Trophoblast cell (in vitro differentiated cells and primary cell): ENCODE results near the gene HDAC11.

Experiments
- DNase-seq, 2 donors: peaks; one replicate each; pipeline ENCODE4 v3.0.0-alpha.2; 2016
- H2AFZ ChIP-seq: 2 replicates; pipeline ENCODE4 v1.6.1; 2013; ENCODE audit warnings: low read length, moderate library complexity, mild to moderate bottlenecking; ENCODE audit not compliant: insufficient read depth, poor library complexity
- H2AK5ac ChIP-seq: 2 replicates; pipeline ENCODE4 v1.6.1; 2013; ENCODE audit warnings: mild to moderate bottlenecking, low read length
- H2BK120ac ChIP-seq: 2 replicates; pipeline ENCODE4 v1.6.1; 2013; ENCODE audit warnings: low read length, mild to moderate bottlenecking, moderate library complexity; ENCODE audit not compliant: insufficient read depth, poor library complexity
- H2BK12ac ChIP-seq: 2 replicates; pipeline ENCODE4 v1.6.1; 2013; ENCODE audit warnings: mild to moderate bottlenecking, low read length, moderate library complexity
- H2BK5ac ChIP-seq: 2 replicates; pipeline ENCODE4 v1.6.1; 2013; ENCODE audit warnings: low read length, low read depth, moderate library complexity, mild to moderate bottlenecking; ENCODE audit not compliant: poor library complexity
- H3K14ac ChIP-seq: 2 replicates; pipeline ENCODE4 v1.6.1; 2013; ENCODE audit warnings: mild to moderate bottlenecking, low read length
- H3K18ac ChIP-seq: 2 replicates; pipeline ENCODE4 v1.6.1; 2013; ENCODE audit warnings: mild to moderate bottlenecking, low read length
- H3K23ac ChIP-seq: 2 replicates; pipeline ENCODE4 v1.6.1; 2013; ENCODE audit warnings: low read length
- H3K27ac ChIP-seq: 2 replicates; pipeline ENCODE4 v1.5.1; 2013; ENCODE audit warnings: low read depth, mild to moderate bottlenecking, inconsistent platforms, low read length, moderate library complexity
- H3K27me3 ChIP-seq: 2 replicates; pipeline ENCODE4 v1.6.1; 2013; ENCODE audit warnings: inconsistent platforms, mild to moderate bottlenecking, low read length, moderate library complexity; ENCODE audit not compliant: insufficient read depth
- H3K36me3 ChIP-seq, 2 experiments: 1 replicate in 1 of 2; 2 replicates in 1 of 2; pipeline ENCODE4 v1.6.1; 2013; ENCODE audit warnings: low read length in 2 of 2, mild to moderate bottlenecking in 2 of 2, moderate library complexity in 1 of 2; ENCODE audit not compliant: insufficient read depth in 2 of 2, control insufficient read depth in 1 of 2
- H3K4ac ChIP-seq: 2 replicates; pipeline ENCODE4 v1.6.1; 2013; ENCODE audit warnings: low read depth, mild to moderate bottlenecking, low read length, moderate library complexity
- H3K4me1 ChIP-seq, 2 experiments: 1 replicate in 1 of 2; 2 replicates in 1 of 2; pipeline ENCODE4 v1.6.1; 2013; ENCODE audit warnings: low read length in 2 of 2, mild to moderate bottlenecking in 2 of 2, moderate library complexity in 1 of 2; ENCODE audit not compliant: insufficient read depth in 2 of 2, control insufficient read depth in 1 of 2
- H3K4me2 ChIP-seq: 2 replicates; pipeline ENCODE4 v1.6.1; 2013; ENCODE audit warnings: inconsistent platforms, mild to moderate bottlenecking, low read length, moderate library complexity
- H3K4me3 ChIP-seq: 2 replicates; pipeline ENCODE4 v1.5.1; 2013; ENCODE audit warnings: mild to moderate bottlenecking, low read depth, low read length, inconsistent platforms
- H3K79me1 ChIP-seq: one replicate; pipeline ENCODE4 v1.6.1; 2013; ENCODE audit warnings: low read length
- H3K79me2 ChIP-seq: 2 replicates; pipeline ENCODE4 v1.6.1; 2013; ENCODE audit warnings: low read length, mild to moderate bottlenecking; ENCODE audit not compliant: control insufficient read depth, insufficient read depth, poor library complexity
- H3K9ac ChIP-seq: 2 replicates; pipeline ENCODE4 v1.6.1; 2013; ENCODE audit warnings: mild to moderate bottlenecking, low read length
- H3K9me3 ChIP-seq: 2 replicates; pipeline ENCODE4 v1.6.1; 2013; ENCODE audit warnings: low read depth, mild to moderate bottlenecking, control low read depth, inconsistent platforms, low read length; ENCODE audit not compliant: insufficient read depth
- H4K12ac ChIP-seq: 2 replicates; pipeline ENCODE4 v1.6.1; 2013; ENCODE audit warnings: low read depth, mild to moderate bottlenecking, low read length, moderate library complexity
- H4K8ac ChIP-seq: 2 replicates; pipeline ENCODE4 v1.6.1; 2013; ENCODE audit warnings: low read depth, mild to moderate bottlenecking, low read length, moderate library complexity
- H4K91ac ChIP-seq: one replicate; pipeline ENCODE4 v1.6.1; 2013; ENCODE audit warnings: low read depth, mild to moderate bottlenecking, low read length, moderate library complexity
- WGBS: extraction: QIAGEN DNeasy Blood & Tissue Kit; methylation state at CpG from one replicate; pipeline ENCODE4 v1.1.7; 2013; ENCODE audit warnings: missing lambda C conversion rate; ENCODE audit not compliant: insufficient read length, insufficient coverage; ENCODE audit errors: extremely low coverage; 5-methylcytosine and 5-hydroxymethylcytosine counted together

The HDAC11 gene

GRCh38 chr3:13492976-13493866 lies 13.1 kb downstream of the HDAC11 start:
- Histone ChIP-seq H4K8ac (no peak overlapping the region), H3K23ac (no peak overlapping the region), H4K12ac (no peak overlapping the region), H3K79me2 (no peaks in the 10 kb centered on the region), H2BK12ac (no peak overlapping the region), H2BK120ac (no peak overlapping the region), H4K91ac (no peak overlapping the region), H3K27ac (no peak overlapping the region), H3K4ac (no peak overlapping the region), H3K9ac (no peak overlapping the region), H3K14ac (no peak overlapping the region), H3K4me3 (no peak overlapping the region), H3K9me3 (peaks cover 4% of the 10 kb centered on the region), H2AFZ (no peak overlapping the region), H3K36me3 (no peaks in the 10 kb centered on the region), H3K79me1 (no peaks in the 10 kb centered on the region), H3K4me2 (no peak overlapping the region), H3K4me1 (no peaks in the 10 kb centered on the region), H3K27me3 (no peaks in the 10 kb centered on the region), H2BK5ac (no peak overlapping the region), H3K18ac (no peak overlapping the region), H2AK5ac (no peak overlapping the region)
- WGBS, result no CpG with 5 or more reads among the region's 15 CpGs
- DNase-seq, result no peak

GRCh38 chr3:13493867-13494441 lies 13.8 kb downstream of the HDAC11 start:
- H2BK120ac ChIP-seq, result no peak overlapping the region
- H3K18ac ChIP-seq, result no peak overlapping the region
- no peak overlapping the region for H3K9ac ChIP-seq
- H3K79me2 ChIP-seq, result no peaks in the 10 kb centered on the region
- no peak overlapping the region for H4K91ac ChIP-seq
- no peak overlapping the region for H4K8ac ChIP-seq
- no peak overlapping the region for H3K4me2 ChIP-seq
- H2AK5ac ChIP-seq, result no peak overlapping the region
- no peak overlapping the region for H3K14ac ChIP-seq
- H2AFZ ChIP-seq, result no peak overlapping the region
- no peaks in the 10 kb centered on the region for H3K27me3 ChIP-seq
- H3K23ac ChIP-seq, result no peak overlapping the region
- no CpG with 5 or more reads among the region's 15 CpGs for WGBS
- no peak overlapping the region for H3K27ac ChIP-seq
- no peak for DNase-seq
- no peak overlapping the region for H2BK12ac ChIP-seq
- H3K4me1 ChIP-seq, result no peaks in the 10 kb centered on the region
- peaks cover 4% of the 10 kb centered on the region for H3K9me3 ChIP-seq
- no peaks in the 10 kb centered on the region for H3K79me1 ChIP-seq
- no peak overlapping the region for H2BK5ac ChIP-seq
- H3K4me3 ChIP-seq, result no peak overlapping the region
- no peak overlapping the region for H3K4ac ChIP-seq
- no peaks in the 10 kb centered on the region for H3K36me3 ChIP-seq
- H4K12ac ChIP-seq, result no peak overlapping the region

GRCh38 chr3:13494463-13495350 lies 14.6 kb downstream of the HDAC11 start:
- no CpG with 5 or more reads among the region's 11 CpGs for WGBS
- Histone ChIP-seq H2BK5ac (no peak overlapping the region), H2AFZ (no peak overlapping the region), H3K4me3 (no peak overlapping the region), H3K9ac (no peak overlapping the region), H2BK120ac (no peak overlapping the region), H3K4ac (no peak overlapping the region), H3K36me3 (no peaks in the 10 kb centered on the region), H3K4me1 (no peaks in the 10 kb centered on the region), H3K27ac (no peak overlapping the region), H2AK5ac (no peak overlapping the region), H4K91ac (no peak overlapping the region), H4K8ac (no peak overlapping the region), H3K23ac (no peak overlapping the region), H3K4me2 (no peak overlapping the region), H3K79me2 (no peaks in the 10 kb centered on the region), H3K27me3 (no peaks in the 10 kb centered on the region), H3K9me3 (peaks cover 2% of the 10 kb centered on the region), H2BK12ac (no peak overlapping the region), H3K14ac (no peak overlapping the region), H3K79me1 (no peaks in the 10 kb centered on the region), H3K18ac (no peak overlapping the region), H4K12ac (no peak overlapping the region)
- DNase-seq, result peak in 1 of 2 donors; percentile 49

GRCh38 chr3:13495351-13495813 lies 15.3 kb downstream of the HDAC11 start:
- H3K9ac ChIP-seq, result no peak overlapping the region
- no peak overlapping the region for H3K18ac ChIP-seq
- peaks cover 2% of the 10 kb centered on the region for H3K9me3 ChIP-seq
- no peaks in the 10 kb centered on the region for H3K79me2 ChIP-seq
- no peak overlapping the region for H2AFZ ChIP-seq
- H2BK12ac ChIP-seq, result no peak overlapping the region
- H3K4ac ChIP-seq, result no peak overlapping the region
- H3K4me1 ChIP-seq, result no peaks in the 10 kb centered on the region
- no peak overlapping the region for H3K4me3 ChIP-seq
- WGBS, result no CpG with 5 or more reads among the region's 3 CpGs
- H3K79me1 ChIP-seq, result no peaks in the 10 kb centered on the region
- no peak overlapping the region for H2AK5ac ChIP-seq
- H2BK5ac ChIP-seq, result no peak overlapping the region
- H4K8ac ChIP-seq, result no peak overlapping the region
- no peaks in the 10 kb centered on the region for H3K36me3 ChIP-seq
- no peak overlapping the region for H3K4me2 ChIP-seq
- H3K27ac ChIP-seq, result no peak overlapping the region
- DNase-seq, result no peak
- H3K23ac ChIP-seq, result no peak overlapping the region
- no peak overlapping the region for H4K91ac ChIP-seq
- H3K27me3 ChIP-seq, result no peaks in the 10 kb centered on the region
- H2BK120ac ChIP-seq, result no peak overlapping the region
- no peak overlapping the region for H4K12ac ChIP-seq
- H3K14ac ChIP-seq, result no peak overlapping the region
